HTR-8/SVneo (cell line): Measurements from ENCODE around the gene ACTR2.
A peak's percentile ranks its signal among the peaks of the same experiment; 100 is the strongest.
"Not testable (repeated sequence)": the region's sequence is repeated elsewhere in the genome, so short reads cannot be mapped to it uniquely, and the experiment has no call there.

Experiments
- DNase-seq: peaks from one replicate; pipeline ENCODE4 v3.0.0; 2011; ENCODE audit warnings: low spot score, mixed read lengths; ENCODE audit not compliant: insufficient read length
- FAIRE-seq: peaks from 2 replicates; lab custom pipeline; 2011; peaks lifted over from hg19 to GRCh38; lab: Jason Lieb, UNC

Gene ACTR2

DNA sequence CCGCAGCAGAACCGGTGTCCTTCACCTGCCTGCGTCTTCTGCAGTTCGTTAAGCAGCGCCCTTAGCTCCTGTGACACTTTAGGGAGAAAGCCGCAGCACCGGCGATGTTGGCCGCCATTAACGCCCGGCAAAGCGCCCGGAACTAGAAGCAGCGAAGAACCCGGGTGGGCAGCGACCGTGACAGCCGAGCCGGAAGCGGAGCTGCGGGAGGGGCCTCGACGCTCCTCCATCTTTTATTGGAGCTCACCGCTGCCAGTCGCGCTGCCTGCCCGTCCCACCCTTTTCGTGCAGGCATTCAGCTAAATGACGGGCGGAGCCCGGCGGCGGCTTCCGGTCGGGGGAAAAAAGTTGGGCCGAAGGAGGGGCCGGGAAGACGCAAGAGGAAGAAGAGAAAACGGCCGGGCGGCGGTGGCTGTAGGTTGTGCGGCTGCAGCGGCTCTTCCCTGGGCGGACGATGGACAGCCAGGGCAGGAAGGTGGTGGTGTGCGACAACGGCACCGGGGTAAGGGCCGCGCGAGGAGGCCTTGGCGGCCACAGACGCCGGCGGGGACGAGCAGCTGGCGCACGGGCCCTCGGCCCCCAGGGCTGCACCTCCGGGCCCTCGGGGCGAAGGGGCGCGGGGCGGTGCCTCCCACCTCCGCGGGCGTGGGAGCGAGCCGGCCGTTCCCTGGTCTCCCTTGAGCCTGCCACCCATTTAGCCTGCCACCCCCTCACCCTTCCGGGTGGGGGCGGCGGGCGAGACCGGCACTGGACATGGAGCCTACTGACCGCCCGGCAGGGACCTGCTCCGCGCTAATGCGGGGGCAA is at the start of gene ACTR2:
Gene ACTR2 (plus strand): TSS at position 376 of the 807 bp plus-strand sequence. CDS start 79 bp downstream, at position 455.
- DNase-seq (peak; percentile 97), FAIRE-seq (peak; percentile 40)

DNA sequence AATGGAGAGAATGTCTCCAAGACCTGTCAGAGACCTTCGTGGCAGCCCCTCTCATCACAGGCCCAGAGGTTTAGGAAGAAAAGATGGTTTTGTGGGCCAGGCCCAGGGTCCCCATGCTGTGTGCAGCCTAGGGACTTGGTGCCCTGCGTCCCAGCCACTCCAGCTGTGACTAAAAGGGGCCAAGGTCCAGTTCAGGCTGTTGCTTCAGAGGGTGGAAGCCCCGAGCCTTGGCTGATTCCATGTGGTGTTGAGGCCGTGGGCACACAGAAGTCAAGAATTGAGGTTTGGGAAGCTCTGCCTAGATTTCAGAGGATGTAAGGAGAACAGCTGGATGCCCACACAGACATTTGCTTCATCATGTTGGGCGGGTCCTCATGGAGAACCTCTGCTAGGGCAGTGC is 45.1 kb upstream of the ACTR2 start:
- DNase-seq (no peak), FAIRE-seq (no peak)

DNA sequence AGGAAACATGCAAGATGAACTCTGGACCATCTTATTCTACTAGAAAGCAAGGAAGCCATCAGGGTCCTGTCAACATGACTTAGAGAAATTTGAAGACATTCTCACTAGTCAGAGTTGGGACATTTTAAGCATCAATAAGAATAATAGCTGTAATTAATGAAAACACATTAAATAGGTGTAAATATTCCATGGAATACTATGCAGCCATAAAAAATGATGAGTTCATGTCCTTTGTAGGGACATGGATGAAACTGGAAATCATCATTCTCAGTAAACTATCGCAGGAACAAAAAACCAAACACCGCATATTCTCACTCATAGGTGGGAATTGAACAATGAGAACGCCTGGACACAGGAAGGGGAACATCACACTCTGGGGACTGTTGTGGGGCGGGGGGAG is 44.2 kb upstream of the ACTR2 start:
- not testable (repeated sequence) for FAIRE-seq, DNase-seq

DNA sequence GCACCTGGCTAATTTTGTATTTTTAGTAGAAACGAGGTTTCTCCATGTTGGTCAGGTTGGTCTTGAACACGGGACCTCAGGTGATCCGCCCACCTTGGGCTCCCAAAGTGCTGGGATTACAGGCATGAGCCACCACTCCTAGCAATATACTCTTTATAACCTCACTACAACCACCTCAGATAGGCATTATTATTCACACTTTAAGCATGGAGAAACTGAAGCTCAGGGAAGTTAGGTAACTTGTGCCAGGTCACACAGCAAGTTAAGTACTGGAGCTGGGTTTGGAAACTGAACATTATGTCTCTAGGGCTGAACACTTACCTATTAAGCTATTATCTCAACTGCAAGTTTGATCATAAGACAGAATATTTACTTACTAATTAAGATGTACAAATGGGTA is 42.6 kb upstream of the ACTR2 start:
- DNase-seq (no peak), FAIRE-seq (no peak)

DNA sequence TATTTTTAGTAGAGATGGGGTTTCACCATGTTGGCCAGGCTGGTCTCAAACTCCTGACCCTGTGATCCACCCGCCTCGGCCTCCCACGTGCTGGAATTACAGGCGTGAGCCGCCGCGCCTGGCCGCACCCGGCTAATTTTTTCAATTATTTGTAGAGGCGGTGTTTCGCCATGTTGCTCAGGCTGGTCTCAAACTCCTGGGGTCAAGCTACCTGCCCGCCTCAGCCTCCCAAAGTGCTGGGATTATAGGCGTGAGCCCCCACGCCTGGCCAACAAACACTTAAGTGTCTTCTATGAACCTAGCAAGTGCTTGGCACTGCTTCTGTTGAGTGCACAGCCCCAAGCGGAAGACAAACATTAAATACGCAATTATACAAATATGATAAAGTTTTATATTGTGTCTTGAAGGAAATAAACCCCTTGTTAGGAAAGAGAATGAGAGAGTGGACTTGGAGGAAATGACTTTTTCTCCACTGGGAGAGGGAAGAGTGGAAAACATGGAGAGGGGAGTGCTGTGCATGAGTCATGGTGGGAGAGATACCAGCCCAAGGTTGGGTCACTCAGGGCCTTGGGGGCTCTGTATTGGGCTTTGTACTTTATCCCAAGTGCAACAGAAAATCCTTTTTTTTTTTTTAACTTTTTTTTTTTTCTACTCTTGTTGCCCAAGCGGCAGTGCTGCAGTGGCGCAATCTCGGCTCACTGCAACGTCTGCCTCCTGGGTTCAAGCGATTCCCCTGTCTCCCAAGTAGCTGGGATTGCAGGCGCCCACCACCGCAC is 41.4 kb upstream of the ACTR2 start:
- FAIRE-seq (no peak), DNase-seq (no peak)

DNA sequence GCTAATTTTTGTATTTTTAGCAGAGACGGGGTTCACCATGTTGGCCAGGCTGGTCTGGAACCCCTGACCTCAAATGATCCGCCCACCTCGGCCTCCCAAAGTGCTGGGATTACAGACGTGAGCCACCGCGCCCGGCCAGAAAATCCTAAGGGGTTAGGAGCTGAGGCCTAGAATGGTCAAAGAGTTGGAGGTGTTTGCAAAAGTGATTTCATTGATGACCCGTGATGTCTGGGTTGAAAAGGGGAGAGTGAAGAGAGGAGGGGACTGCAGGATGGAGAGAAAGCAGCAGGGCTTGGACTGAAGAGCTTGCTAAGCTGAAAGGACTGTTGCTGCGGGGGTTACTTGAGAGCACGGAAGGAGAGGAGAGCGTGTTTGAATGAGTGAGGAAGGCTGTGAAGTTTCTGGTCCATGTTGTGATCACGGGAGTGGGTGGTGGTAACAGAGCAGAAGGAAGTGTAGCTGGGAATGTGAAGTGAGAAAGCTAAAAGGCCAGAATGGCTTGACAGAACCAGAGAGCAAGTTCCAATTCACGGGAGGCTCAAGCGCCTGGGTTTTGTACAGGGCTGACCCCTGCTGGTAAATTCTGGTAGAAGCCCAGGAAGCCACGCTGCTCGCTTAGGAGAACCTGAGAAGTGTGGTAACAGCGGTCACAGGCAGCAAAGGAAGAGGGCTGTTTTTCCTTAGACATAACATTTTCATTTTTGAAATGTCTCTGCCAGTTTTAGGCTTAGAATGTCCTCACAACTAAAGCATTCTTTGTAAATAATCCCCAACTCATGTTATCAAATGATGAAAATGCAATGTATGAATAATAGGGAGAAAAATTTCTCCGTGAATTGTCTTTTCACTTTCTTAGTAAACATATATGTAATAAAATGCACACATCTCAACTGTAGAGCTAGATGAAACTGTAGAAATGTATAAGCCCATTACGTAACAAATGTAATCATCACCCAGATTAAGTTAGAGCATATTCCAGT is 40.5 kb upstream of the ACTR2 start:
- FAIRE-seq = no peak
- peak; percentile 90 for DNase-seq

DNA sequence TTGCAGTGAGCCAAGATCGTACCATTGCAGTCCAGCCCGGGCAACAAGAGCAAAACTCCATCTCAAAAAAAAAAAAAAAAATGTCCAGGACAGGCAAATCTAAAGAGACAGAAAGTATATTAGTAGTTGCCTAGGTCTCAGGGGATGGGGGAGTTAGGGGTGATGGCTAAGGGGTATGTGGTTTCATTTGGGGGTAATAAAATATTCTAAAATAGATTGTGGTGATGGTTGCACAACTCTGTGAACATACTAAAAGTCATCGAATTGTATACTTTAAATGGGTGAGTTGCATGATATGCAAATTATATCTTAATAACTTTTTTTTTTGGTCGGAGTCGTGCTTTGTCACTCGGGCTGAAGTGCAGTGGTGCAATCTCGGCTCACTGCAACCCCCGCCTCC is 34.2 kb upstream of the ACTR2 start:
- DNase-seq = no peak
- FAIRE-seq = no peak

DNA sequence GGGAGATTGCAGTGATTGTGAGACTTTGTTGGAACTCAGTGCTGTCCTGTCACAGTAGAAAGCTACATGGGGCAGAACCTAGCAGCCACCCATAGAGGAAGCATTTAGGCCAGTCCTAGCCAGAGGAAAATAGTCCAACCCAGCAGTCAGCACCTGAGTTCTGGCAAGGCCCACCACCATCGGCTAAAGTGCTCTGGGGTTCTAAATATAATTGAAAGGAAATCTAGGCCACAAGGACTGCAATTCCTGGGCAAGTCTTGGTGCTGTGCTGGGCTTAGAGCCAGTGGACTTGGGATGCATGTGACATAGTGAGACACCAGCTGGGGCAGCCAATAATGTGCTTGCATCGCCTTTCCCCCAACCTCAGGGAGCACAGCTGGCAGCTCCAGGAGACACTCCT is 28.9 kb upstream of the ACTR2 start:
- no peak for DNase-seq

DNA sequence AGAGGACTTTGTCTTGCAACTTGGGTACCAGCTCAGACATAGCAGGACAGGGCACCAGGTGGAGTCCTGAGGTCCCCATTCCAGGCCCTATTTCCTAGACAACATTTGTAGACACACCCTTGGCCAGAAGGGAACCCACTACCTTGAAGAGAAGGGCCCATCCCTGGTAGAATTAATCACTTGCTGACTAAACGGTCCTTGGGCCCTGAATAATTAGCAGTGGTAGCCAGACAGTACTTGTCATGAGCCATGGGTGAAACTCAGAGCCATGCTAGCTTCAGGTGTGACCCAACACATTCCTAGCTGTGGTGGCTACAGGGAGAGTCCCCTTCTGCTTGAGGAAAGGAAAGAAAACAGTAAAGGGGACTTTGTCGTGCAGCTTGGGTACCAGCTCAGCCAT is 28.5 kb upstream of the ACTR2 start:
- FAIRE-seq (no peak), DNase-seq (no peak)

More for the DNA sequence above, 28.9 kb upstream of the ACTR2 start:
- no peak for FAIRE-seq

DNA sequence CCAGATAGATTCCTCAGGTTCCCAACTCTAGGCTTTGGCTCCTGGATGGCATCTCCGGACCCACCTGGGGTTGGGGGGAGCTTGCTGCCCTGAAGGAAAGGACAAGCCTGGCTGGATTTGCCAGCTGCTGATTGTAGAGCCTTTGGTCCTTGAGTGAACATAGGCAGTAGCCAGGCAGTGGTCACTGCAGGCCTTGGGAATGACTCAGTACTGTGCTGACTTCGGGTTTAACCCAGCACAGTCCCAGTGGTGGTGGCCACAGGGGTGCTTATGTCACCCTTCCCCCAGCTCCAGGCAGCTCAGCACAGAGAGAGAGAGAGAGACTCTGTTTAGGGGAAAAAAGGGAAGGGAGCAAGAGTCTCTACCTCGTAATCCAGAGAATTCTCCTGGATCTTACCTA is 27.7 kb upstream of the ACTR2 start:
- no peak for DNase-seq

DNA sequence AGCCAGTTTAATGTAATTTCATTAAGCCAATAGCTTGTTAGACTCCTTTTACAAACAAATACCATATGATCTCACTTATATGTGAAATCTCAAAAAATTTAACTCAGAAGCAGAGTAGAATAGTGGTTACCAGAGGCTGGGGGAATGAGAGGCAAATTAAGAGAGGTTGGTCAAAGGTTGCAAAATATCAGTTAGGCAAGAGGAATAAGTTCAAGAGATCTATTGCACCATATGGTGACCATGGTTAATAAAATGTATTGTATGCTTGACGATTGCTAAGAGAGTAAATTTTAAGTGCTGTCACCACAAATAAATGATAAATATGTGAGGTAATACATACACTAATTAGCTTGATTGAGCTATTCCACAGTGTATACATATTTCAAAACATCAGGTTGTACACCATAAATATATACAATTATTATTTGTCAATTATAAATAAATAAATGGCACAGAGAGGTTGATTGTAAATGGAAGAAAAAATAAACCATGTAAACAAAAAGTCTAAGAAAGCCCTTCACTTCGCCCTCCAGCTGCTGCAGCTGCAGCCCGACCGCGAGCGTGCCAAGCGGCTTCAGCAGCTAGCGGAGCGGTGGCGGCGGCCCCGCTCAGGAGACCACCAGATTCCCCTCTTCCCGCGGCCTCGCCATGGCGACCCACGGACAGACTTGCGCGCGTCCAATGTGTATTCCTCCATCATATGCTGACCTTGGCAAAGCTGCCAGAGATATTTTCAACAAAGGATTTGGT is 23.0 kb upstream of the ACTR2 start:
- DNase-seq (no peak), FAIRE-seq (no peak)

More for the DNA sequence above, 27.7 kb upstream of the ACTR2 start:
- no peak for FAIRE-seq

DNA sequence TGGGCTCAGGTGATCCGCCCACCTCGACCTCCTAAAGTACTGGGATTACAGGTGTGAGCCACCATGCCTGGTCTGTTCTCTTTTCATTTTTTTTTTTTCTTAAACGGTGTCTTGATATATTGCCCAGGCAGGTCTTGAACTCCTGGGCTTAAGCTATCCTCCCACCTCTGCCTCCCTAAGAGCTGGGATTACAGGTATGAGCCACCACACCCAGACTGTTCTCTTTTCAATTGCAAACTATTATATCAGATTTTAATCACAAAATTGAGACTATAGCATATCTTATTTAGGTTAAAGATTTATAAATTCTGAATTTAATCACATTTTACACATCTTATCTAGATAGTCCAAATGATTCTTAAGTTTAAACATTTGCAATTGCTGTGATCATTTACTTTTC is 15.5 kb upstream of the ACTR2 start:
- no peak for DNase-seq
- FAIRE-seq = no peak

DNA sequence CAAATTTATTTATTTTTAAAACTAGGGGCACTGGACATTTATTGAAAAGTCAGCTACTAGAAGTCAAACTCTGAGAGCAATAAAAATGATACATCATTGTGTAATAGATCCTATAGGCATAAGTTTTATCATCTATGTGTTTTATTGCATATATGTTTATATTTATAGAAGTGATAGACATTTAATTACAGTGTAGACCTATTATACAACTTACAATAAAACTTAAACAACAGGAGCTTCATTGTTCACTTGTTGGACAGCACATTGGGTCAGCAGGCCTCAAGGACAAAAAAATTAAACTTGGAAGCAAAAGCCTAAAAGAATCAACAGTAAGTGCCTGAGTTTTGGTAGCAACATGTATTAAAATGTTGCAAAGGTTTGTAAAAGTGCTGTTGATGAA is 15.0 kb upstream of the ACTR2 start:
- FAIRE-seq (no peak), DNase-seq (no peak)

DNA sequence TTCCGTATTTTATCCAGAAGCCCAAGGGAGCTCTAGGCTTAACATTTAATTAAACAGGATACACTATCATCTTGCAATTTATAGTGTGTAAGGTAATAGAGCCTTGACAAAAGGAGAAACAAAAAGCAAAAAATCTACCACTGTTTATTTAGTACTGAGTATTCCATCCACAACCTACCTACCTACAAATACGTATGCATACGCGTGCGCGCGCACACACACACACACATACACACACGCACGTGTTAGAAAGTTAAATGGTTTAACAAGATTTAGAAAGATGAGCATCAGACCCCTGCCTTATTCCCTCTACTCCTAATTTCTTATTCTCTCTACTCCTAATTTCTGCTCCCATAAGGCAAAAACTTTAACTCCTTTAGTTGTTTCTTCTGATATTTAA is 14.6 kb upstream of the ACTR2 start:
- no peak for FAIRE-seq
- no peak for DNase-seq

DNA sequence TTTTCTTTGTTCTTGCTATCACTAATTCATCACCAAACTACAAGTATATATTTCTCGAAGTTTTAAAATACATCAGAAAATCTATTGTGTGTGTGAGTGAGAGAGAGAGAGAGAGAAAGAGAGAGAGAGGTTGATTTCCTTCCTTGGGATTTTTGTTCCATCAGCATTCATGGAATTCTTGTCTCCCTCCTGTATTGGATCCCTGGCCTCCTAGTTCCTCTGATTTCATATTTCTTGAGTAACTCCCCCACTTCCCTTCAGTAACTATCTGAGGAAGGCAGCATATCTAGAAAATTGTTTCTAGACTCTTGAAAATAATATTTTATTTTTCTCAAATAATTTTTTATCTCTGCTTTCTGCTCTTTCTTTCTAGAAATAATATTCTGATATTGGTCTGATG is 13.3 kb upstream of the ACTR2 start:
- FAIRE-seq (no peak), DNase-seq (peak; percentile 27)

DNA sequence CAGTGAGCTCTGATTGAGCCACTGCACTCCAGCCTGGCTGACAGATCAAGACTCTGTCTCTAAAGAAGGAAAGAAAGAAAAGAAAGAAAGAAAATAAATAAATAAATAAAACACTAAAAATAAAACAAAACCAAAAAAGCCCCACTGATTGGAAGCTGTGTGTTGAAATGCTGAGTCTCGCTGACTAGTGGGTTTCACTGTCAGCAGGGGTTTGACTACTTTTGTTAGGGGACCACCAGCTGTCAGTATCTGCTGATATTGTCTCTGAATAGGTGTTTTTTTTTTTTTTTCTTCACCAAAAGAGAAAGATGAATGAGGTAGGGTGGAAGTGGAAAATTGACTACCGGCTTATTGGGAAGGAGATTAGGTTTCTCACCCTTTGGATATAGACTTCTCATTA is 12.8 kb upstream of the ACTR2 start:
- FAIRE-seq (no peak), DNase-seq (no peak)

DNA sequence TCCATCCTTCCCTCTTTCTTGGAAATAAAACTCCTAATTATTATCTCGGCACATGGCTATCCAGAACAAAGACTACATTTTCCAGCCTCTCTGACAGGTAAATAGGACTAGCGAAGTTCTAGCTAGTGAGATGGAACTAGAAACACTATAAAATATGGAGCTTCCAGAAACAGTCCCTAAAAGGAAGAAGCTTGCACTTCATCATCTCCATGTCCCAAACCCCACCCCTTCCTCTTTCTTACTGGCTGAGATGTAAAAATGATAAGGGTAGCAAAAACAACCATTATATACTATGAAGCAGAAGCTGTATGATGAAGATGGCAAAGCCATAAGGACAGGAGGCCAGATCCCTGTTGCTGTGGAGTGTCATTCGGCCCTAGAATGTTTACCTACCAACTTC is 11.7 kb upstream of the ACTR2 start:
- FAIRE-seq (no peak), DNase-seq (no peak)

DNA sequence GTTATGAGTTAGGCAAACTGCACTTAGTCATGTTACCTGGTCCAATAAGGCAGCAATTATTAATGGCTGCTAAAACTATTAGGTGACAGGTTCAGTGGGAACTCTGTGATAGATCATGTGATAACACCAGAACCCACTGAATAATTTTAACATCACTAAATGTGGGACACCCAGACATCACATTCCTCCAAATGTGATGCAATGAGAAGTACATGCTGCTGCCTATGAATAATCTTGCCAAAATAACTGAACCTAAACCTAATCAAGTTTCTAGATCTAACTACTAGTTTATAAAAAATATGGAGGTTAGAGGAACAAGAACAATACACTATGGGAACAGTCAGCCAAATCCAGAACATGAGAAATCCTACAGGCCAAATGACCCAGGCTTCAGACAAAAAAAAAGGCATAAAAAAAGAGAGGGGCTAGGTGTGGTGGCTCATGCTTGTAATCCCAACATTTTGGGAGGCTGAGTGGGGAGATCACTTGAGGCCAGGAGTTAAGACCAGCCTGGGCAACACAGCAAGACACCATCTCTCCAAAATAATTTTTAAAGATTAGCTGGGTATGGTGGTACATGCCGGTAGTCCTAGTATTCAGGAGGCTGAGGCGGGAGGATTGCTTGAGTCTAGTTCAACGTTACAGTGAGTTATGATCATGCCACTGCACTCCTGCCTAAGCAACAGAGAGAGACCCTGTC is 7.0 kb upstream of the ACTR2 start:
- FAIRE-seq (no peak), DNase-seq (no peak)

DNA sequence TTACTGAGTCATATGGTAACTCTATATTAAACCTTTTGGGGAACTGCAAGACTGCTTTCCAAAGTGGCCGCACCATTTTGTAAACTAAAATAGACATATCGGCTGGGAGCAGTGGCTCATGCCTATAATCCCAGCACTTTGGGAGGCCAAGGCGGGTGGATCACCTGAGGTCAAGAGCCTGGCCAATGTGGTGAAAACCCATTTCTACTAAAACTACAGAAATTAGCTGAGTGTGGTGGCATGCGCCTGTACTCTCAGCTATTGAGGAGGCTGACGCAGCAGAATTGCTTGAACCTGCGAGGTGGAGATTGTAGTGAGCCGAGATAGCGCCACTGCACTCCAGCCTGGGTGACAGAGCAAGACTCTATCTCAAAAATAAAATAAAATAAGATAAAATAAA is 6.4 kb upstream of the ACTR2 start:
- DNase-seq, FAIRE-seq: not testable (repeated sequence)
